SK-N-SH treated with all-trans-retinoic acid at 6 μM for 48 hours (cell line): ENCODE data around the gene RAB4B.

Source experiments
- ATAC-seq: fragments of 200-7000 bp; cut with Tn5 transposase; 3 replicates; pipeline ENCODE4 v1.9.1; 2020; ENCODE audit warnings: mild to moderate bottlenecking, moderate library complexity
- ARNTL ChIP-seq: fragments of 450-650 bp; formaldehyde crosslinking; IDR thresholded peaks from 2 replicates; pipeline ENCODE4 v1.5.0; 2020; ENCODE audit warnings: low read depth, mild to moderate bottlenecking, moderate library complexity, borderline replicate concordance
- CREB5 ChIP-seq: fragments of 250-450 bp; sonication (Bioruptor Pico); IDR thresholded peaks from 2 replicates; pipeline ENCODE4 v1.5.1; 2020; ENCODE audit warnings: low read depth, mild to moderate bottlenecking, moderate library complexity
- CSDC2 ChIP-seq: fragments of 250-450 bp; sonication (Bioruptor Pico); IDR thresholded peaks from 2 replicates; pipeline ENCODE4 v1.5.0; 2020; ENCODE audit warnings: mild to moderate bottlenecking, moderate library complexity
- CSRNP3 ChIP-seq: fragments of 250-450 bp; sonication (Bioruptor Pico); IDR thresholded peaks from 2 replicates; pipeline ENCODE4 v1.5.1; 2021; ENCODE audit warnings: mild to moderate bottlenecking, moderate library complexity
- ESRRG ChIP-seq: fragments of 250-450 bp; sonication (Bioruptor Pico); IDR thresholded peaks from 2 replicates; pipeline ENCODE4 v1.6.1; 2021; ENCODE audit warnings: mild to moderate bottlenecking
- GLIS3 ChIP-seq: fragments of 250-450 bp; sonication (Bioruptor Pico); IDR thresholded peaks from 2 replicates; pipeline ENCODE4 v1.5.0; 2020; ENCODE audit warnings: mild to moderate bottlenecking, moderate library complexity
- OSR1 ChIP-seq: fragments of 250-450 bp; sonication (Bioruptor Pico); IDR thresholded peaks from 2 replicates; pipeline ENCODE4 v1.8.0; 2022; ENCODE audit warnings: moderate library complexity, mild to moderate bottlenecking, inconsistent platforms
- PATZ1 ChIP-seq: fragments of 250-450 bp; sonication (Bioruptor Pico); IDR thresholded peaks from 2 replicates; pipeline ENCODE4 v1.8.0; 2020; ENCODE audit warnings: mild to moderate bottlenecking, moderate library complexity, borderline replicate concordance
- PPARA ChIP-seq: fragments of 250-450 bp; sonication (Bioruptor Pico); IDR thresholded peaks from 2 replicates; pipeline ENCODE4 v1.5.0; 2020; ENCODE audit warnings: mild to moderate bottlenecking, borderline replicate concordance
- RARB ChIP-seq: fragments of 250-450 bp; sonication (Bioruptor Pico); IDR thresholded peaks from 2 replicates; pipeline ENCODE4 v1.8.0; 2021; ENCODE audit warnings: mild to moderate bottlenecking, moderate library complexity
- SNAI2 ChIP-seq: fragments of 250-450 bp; sonication (Bioruptor Pico); IDR thresholded peaks from 2 replicates; pipeline ENCODE4 v1.5.0; 2020; ENCODE audit warnings: mild to moderate bottlenecking, moderate library complexity
- TOX ChIP-seq: fragments of 250-450 bp; sonication (Bioruptor Pico); IDR thresholded peaks from 2 replicates; pipeline ENCODE4 v1.8.0; 2021; ENCODE audit warnings: mild to moderate bottlenecking, moderate library complexity, borderline replicate concordance
- TSHZ2 ChIP-seq: fragments of 250-450 bp; sonication (Bioruptor Pico); IDR thresholded peaks from 2 replicates; pipeline ENCODE4 v1.5.0; 2020; ENCODE audit warnings: mild to moderate bottlenecking, moderate library complexity
- ZFP3 ChIP-seq: fragments of 250-450 bp; sonication (Bioruptor Pico); IDR thresholded peaks from 2 replicates; pipeline ENCODE4 v1.5.0; 2020; ENCODE audit warnings: mild to moderate bottlenecking, moderate library complexity
- ZNF565 ChIP-seq: fragments of 450-650 bp; formaldehyde crosslinking; conservative IDR thresholded peaks from 2 replicates; pipeline ENCODE4 v1.5.0; 2020; ENCODE audit warnings: low read depth, mild to moderate bottlenecking, moderate library complexity
- ZNF70 ChIP-seq: fragments of 450-650 bp; formaldehyde crosslinking; IDR thresholded peaks from 2 replicates; pipeline ENCODE4 v1.5.0; 2020; ENCODE audit warnings: mild to moderate bottlenecking, moderate library complexity
- ZNF8 ChIP-seq: fragments of 450-650 bp; formaldehyde crosslinking; IDR thresholded peaks from 2 replicates; pipeline ENCODE4 v1.5.0; 2020; ENCODE audit warnings: mild to moderate bottlenecking, moderate library complexity

RAB4B gene

GRCh38 chr19:40803170-40803856 lies 25.3 kb downstream of the RAB4B start:
- no peak for ATAC-seq

GRCh38 chr19:40803857-40804782 lies 26.1 kb downstream of the RAB4B start:
- TF ChIP-seq ESRRG (no peak), TOX (CRISPR knock-in tag) (no peak)
- ATAC-seq, result no peak

More at GRCh38 chr19:40803170-40803856, 25.3 kb downstream of the RAB4B start:
- TF ChIP-seq OSR1 (CRISPR knock-in tag) (no peak), ZNF8 (CRISPR knock-in tag) (no peak), ZFP3 (no peak), TSHZ2 (CRISPR knock-in tag) (no peak), CSRNP3 (CRISPR knock-in tag) (no peak), CREB5 (no peak), CSDC2 (CRISPR knock-in tag) (no peak), ZNF565 (no peak), PPARA (CRISPR knock-in tag) (no peak), TOX (CRISPR knock-in tag) (no peak), RARB (CRISPR knock-in tag) (no peak)

GRCh38 chr19:40804783-40805242 lies 26.8 kb downstream of the RAB4B start:
- no peak for TF ChIP-seq ZNF8 (CRISPR knock-in tag)
- no peak for TF ChIP-seq ESRRG
- no peak for TF ChIP-seq ZNF70 (CRISPR knock-in tag)
- no peak for TF ChIP-seq CREB5
- TF ChIP-seq GLIS3 (CRISPR knock-in tag), result no peak
- TF ChIP-seq RARB (CRISPR knock-in tag), result no peak
- no peak for TF ChIP-seq PPARA (CRISPR knock-in tag)
- TF ChIP-seq, all 23 proteins: peak for 0

GRCh38 chr19:40805258-40805868 lies 27.3 kb downstream of the RAB4B start:
- TF ChIP-seq CSDC2 (CRISPR knock-in tag) (no peak), ARNTL (no peak), SNAI2 (no peak), PATZ1 (CRISPR knock-in tag) (no peak), ESRRG (no peak), ZNF565 (no peak)
- no peak for ATAC-seq

More at GRCh38 chr19:40804783-40805242, 26.8 kb downstream of the RAB4B start:
- ATAC-seq, result no peak
